Stimulated activated CD8-positive, alpha-beta memory T cell treated with anti-CD3 and anti-CD28 coated beads, Interleukin-15, amount 100 ng/mL, for 4 hours (primary cell): ENCODE measurements around the gene HS1BP3.
A peak's percentile ranks its signal among the peaks of the same experiment; 100 is the strongest.

Experiments
- DNase-seq, 2 donors: peaks; one replicate each; pipeline ENCODE4 v3.0.0-alpha.2; 2020; ENCODE audit warnings: low read depth in 2 of 2

Gene HS1BP3

GRCh38 chr2:20645761-20646160 is 5.1 kb downstream of the HS1BP3 start:
- no peak for DNase-seq

DNA sequence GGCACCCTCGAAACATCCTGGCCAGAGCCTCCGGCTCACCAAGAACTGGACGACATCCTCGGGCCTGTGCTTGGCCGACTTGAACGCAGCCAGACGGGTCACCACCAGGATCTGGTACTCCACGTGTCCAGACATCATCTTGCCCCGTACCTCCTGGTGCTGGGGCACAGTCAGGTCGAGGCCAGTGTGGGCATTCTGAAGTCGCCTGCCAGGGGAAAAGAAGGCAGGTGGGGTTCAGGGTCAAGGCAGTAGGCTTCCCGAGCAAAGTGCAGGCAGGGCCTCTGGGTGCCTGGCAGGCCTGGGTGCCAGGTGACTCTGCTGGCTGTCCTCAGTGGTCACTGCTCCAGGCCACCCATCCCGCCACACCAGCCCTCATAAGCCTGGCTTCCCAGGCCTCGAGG is 5.6 kb downstream of the HS1BP3 start:
- DNase-seq: no peak

GRCh38 chr2:20643826-20644225 is 7.1 kb downstream of the HS1BP3 start:
- DNase-seq: no peak

GRCh38 chr2:20643060-20643459 is 7.8 kb downstream of the HS1BP3 start:
- no peak for DNase-seq

- peak; percentile 30 to 44 for DNase-seq
Measured at GRCh38 chr2:20642055-20642971, 8.6 kb downstream of the HS1BP3 start.

DNA sequence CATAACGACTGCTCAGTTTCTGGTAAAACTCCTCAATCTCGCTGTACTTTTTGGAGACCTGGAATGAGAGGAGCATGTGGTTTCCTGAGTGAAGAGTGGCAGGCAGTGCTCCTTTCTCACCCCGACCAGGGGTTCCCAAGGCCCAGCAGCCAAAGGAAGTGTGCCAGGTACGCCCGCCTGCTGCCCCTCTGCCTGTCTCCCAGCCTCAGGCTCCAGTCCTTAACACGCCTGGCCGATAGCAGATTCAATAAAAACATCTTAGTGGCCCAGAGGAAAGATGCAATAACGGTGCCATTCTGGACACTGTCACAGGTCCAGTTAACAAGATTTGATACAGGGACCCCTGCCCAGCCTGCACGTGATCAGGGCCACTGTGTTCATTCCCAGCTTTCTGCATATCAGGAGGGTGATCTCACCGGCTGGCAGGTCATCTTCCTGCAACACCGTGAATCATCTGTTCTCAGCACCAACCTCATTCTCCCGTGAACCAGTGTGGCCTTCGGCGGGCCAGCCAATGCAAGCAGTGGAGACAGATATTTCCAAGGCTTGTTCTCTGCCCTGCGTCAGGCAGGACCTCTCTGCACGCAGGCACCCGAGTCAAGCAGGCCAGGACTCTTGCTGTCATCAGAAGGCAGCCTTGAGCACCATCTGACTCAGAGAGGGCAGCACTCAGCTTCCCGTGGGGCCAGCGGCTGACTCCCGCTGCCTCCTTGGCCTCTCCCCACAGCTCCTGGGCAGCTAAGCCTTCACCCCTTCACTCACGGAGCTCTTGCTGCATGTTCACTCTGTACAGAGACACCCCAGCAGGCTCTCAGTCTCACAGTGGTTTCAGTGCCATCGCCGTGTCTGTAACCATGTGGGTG is 9.5 kb downstream of the HS1BP3 start:
- DNase-seq: no peak

- no peak for DNase-seq
Measured at GRCh38 chr2:20640411-20641122, 10.3 kb downstream of the HS1BP3 start.

GRCh38 chr2:20638646-20639430 is 12.1 kb downstream of the HS1BP3 start:
- DNase-seq: no peak

- no peak for DNase-seq
Measured at GRCh38 chr2:20638014-20638413, 12.9 kb downstream of the HS1BP3 start.

DNA sequence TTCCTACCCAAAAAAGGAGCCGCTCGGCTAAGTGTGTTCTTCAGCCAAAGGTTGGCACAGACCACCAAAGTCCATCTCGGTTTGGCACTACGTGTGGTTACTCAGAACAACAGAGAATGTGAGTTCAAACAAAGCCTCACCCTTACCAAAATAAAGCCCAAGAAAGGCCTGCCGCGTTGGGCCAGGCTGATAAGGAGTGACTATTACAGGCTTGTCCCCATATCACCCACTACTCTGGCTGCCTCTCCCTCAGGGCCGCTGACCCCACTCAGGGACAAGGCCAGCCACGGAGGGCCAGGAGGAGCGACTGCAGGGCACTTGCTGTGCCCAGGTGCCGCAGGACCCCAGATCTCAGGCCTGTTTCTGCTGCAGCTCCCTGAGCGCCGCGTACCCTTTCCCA is 13.8 kb downstream of the HS1BP3 start:
- no peak for DNase-seq

DNA sequence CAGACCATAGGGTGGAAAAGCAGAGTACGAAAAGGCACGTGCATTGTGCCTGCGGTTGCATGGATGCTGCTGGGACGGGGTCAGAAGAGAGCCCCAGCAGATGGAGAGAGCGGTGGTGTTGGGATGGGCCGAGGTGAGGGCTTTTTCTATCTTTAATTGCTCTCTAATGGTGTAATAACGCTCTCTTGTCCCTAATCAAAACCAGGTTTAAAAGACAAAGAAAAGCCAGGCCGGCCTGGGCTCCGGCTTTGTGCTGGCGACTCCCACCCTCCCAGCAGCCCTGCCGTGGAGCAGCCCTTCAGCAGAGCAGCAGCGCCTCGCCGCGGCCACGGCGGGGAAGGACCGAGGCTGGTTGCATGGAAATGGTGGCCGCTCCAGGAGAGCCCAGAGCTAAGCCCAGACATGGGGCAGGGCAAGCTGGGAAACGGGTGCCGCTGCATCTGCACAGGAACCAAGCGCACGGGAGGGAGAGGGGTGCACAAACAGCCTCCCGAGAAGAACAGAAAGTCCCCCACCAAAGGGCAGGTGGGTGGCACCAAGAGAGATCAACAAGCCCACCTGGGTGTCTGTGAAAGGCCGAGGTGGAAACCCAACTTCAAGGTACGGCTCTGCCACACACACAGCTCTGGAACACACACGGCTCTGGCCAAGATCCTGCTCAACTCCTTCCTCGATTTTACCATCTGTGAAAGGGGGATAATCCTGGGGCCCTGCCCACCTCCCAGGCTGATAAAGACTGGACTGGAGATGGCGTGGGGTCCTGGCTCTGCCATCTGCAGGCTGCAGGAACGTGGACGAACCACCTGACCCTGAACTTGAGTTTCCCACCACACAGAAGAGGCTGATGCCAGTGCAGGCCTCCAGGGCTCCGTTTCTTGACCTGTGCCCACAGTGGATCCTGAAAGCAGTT is 15.0 kb downstream of the HS1BP3 start:
- DNase-seq: no peak

DNA sequence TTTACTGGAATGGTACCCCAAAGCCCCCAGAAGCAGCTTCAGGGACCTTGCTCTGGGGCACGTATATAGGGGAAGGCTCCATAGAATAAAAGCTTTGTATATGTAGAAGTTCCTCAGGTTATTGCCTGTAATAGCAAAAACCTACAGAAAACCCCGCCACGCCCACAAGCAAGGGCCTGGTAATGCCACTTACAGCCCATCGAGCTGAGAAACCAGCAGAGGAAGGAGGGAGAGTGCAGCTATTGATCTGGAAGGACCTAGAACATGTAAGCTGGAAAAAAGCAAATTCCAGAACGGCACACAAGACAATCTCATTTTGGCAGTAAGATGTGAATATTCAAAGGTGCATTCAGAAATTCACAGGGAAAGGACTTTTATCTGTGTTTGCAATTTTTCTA is 15.8 kb downstream of the HS1BP3 start:
- no peak for DNase-seq

DNA sequence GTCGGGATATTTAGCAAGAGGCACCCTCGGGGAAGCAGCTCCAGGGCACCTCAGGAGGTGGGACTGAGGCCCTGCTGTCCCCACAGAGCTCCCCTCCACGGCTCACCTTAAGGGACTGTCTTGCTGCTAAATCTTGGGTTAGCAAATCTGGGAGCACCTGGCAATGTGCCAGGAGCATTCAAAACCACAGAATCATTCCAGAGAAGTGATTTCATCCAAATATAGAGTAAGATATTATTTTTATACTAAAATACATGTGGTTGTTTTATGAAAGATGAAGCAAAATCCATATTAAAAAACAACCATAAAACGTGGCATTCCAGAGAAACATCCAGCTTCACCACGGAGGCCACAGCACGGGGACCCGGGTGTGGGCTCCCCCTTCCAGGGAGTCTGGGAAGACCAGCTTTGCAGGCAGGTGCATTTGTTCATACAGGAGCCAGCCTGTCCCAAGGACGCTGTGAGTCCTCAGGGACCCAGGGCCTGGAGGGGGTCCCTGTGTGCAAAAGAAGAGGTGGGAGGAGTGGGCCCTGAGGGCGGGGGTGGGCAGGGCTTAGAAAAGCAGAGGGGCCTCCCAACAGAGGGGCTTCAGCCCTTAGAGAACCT is 16.3 kb downstream of the HS1BP3 start:
- DNase-seq: no peak

DNA sequence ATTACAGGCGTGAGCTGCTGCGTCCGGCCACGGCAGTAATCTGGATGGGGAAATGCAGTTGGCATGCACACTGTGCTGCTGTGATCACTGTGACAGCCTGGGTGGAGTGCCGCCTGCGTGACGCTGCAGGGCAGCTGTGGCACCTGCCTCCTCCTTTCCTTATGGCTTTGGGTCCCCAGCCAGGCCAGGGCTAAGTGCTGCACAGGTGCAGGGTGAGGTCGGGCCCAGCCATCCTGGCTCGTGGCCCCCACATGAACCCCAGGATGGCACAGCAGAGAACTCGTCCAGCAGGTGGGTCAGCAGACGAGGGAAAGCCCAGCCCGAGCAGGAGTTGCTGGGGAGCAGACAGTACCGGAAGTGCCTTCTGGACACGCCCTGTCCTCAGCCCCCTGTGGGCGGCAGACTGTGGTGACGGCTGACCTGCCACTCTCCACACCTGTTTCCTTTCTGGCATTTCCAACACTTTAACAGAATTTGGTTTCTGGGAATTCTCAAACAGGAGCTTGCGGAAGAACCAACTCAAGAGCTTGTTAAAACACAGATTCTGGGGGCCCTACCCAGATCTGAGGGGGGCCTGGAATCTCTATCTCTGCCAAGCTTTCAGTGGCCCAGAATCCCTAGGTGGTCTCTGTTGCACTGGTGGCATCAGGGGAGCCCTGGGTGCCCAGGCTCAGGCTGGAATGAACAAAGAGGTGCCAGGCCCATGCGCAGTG is 16.9 kb downstream of the HS1BP3 start:
- DNase-seq: no peak

GRCh38 chr2:20633001-20633400 is 17.9 kb downstream of the HS1BP3 start:
- no peak for DNase-seq

GRCh38 chr2:20632446-20632990 is 18.4 kb downstream of the HS1BP3 start:
- DNase-seq: no peak

DNA sequence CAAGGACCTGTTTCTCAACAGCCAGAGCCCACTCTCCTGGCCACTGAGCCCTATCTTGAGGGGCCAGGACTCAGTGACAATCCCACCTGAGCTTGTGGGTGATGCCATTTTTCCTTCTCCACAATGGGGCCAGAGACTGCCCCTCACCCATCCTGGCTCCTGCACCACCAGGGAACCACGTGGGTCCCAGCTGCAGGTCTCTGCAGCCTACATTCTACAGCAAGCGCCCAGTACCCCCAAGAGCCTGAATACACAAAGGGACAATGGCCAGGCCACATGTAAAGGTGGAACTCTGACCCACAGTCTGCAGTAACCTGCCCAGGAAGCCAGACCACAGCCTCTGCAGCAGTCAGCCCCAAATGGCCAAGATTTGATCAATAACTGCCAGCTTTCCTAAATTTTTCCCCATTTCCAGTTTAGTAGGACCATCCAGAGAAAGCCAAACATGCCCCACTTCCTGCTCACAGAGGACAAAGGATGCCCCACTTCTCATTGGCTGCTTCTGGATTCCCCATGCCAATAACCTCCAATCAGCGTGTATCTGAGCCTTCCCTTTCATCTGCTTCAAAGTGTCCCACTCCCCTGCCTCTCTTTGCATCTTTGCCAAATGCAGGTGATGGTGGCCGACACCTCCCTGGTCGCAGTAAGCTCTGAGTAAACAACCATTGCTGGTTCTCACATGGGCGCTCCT is 19.1 kb downstream of the HS1BP3 start:
- no peak for DNase-seq

DNA sequence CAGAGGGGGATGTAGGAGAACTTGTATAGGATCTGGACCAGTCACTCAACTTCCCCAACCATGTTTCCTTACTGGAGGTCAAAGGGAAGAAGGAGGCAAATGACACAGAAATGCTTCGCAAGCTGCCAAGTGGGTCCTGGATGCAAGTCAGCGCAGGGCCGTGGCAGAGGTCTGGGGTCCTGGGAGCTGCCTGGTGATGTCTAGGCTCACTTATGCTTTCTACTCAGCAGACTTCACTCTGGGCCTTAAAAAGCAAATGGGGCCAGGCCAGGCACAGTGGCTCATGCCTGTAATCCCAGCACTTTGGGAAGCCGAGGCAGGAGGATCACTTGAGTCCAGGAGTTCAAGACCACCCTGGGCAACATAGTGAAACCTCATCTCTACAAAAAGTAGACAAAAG is 19.9 kb downstream of the HS1BP3 start:
- no peak for DNase-seq
